NCI-H460 (cell line): Measurements from ENCODE around the gene NFATC2. TPM values are rescaled to one million over a fixed set of nuclear protein-coding genes. Genes with fewer than 3 reads are reported as not detected.

Experiments used
- DNase-seq: peaks from one replicate; pipeline ENCODE4 v3.0.0-alpha.2; 2016; ENCODE audit warnings: low read depth; ENCODE audit errors: extremely low read depth
- total RNA-seq: library from RNA; depleted of rRNA; stranded (reverse); fragments of >200 nt; shearing (Covaris generic); gene quantifications from 2 replicates; pipeline ENCODE4 v1.2.3, GENCODE V29; 2014

NFATC2 gene
- total RNA-seq, 1 experiment from 2014 or later: 1.1 TPM

GRCh38 chr20:51523276-51524013 is 19.1 kb downstream of the NFATC2 start:
- DNase-seq: no peak

GRCh38 chr20:51522207-51522606 is 20.3 kb downstream of the NFATC2 start:
- DNase-seq: no peak

GRCh38 chr20:51517839-51518238 is 24.7 kb downstream of the NFATC2 start:
- no peak for DNase-seq

- no peak for DNase-seq
These were observed 25.7 kb downstream of the NFATC2 start for GRCh38 chr20:51516855-51517254.

GRCh38 chr20:51514836-51515235 is 27.7 kb downstream of the NFATC2 start:
- DNase-seq: no peak

GRCh38 chr20:51514249-51514648 is 28.3 kb downstream of the NFATC2 start:
- no peak for DNase-seq

- DNase-seq: no peak
These were observed 29.0 kb downstream of the NFATC2 start for GRCh38 chr20:51513545-51513944.

- no peak for DNase-seq
These were observed 29.9 kb downstream of the NFATC2 start for GRCh38 chr20:51512645-51513044.

GRCh38 chr20:51511861-51512619 is 30.5 kb downstream of the NFATC2 start:
- no peak for DNase-seq

GRCh38 chr20:51510936-51511605 is 31.4 kb downstream of the NFATC2 start:
- DNase-seq: no peak

- DNase-seq: no peak
These were observed 32.4 kb downstream of the NFATC2 start for GRCh38 chr20:51510169-51510568.

GRCh38 chr20:51509208-51509607 is 33.3 kb downstream of the NFATC2 start:
- no peak for DNase-seq

GRCh38 chr20:51508780-51509179 is 33.7 kb downstream of the NFATC2 start:
- no peak for DNase-seq

- DNase-seq: no peak
These were observed 34.4 kb downstream of the NFATC2 start for GRCh38 chr20:51508158-51508557.

- no peak for DNase-seq
These were observed 35.1 kb downstream of the NFATC2 start for GRCh38 chr20:51507216-51508036.

GRCh38 chr20:51506527-51507215 is 35.8 kb downstream of the NFATC2 start:
- DNase-seq: no peak

GRCh38 chr20:51505566-51505965 is 37.0 kb downstream of the NFATC2 start:
- no peak for DNase-seq

- no peak for DNase-seq
These were observed 39.1 kb downstream of the NFATC2 start for GRCh38 chr20:51503376-51503775.

- DNase-seq: no peak
These were observed 41.6 kb downstream of the NFATC2 start for GRCh38 chr20:51500936-51501335.

- no peak for DNase-seq
These were observed 42.2 kb downstream of the NFATC2 start for GRCh38 chr20:51500311-51500710.
